COLO668 (cell line): ENCODE results near the gene KLK6.

ENCODE experiments used
- DNase-seq: peaks from one replicate; lab custom pipeline; 2025; ENCODE audit not compliant: unreplicated experiment; lab: John Stamatoyannopoulos, UW

The KLK6 gene

DNA sequence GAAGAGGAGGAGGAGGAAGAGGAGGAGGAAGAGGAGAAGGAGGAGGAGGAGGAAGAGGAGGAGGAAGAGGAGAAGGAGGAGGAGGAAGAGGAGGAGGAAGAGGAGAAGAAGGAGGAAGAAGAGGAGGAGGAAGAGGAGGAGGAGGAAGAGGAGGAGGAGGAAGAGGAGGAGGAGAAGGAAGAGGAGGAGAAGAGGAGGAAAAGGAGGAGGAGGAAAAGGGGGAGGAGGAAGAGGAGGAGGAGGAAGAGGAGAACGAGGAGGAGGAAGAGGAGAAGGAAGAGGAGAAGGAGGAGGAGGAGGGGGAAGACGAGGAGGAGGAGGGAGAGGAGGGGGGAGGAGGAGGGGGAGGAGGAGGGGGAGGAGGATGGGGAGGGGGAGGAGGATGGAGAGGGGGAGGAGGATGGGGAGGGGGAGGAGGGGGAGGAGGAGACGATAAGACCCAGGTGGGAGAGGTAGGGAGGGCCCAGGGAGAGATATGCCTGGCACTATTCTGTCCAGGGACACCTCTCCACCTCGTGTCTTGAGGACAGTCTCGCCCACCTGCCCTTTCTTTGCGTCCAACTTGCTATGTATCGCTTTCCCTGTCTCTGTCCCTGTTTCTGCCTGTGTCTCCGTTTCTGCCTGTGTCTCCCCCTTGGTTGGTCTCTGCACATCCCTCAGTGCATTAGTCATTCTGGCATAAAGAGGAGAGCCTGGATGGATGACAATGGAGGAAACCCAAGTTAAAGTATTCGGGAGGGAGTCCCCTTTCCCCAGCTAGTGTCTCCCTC, 9.5 kb downstream of the KLK6 start:
- DNase-seq: no peak

DNA sequence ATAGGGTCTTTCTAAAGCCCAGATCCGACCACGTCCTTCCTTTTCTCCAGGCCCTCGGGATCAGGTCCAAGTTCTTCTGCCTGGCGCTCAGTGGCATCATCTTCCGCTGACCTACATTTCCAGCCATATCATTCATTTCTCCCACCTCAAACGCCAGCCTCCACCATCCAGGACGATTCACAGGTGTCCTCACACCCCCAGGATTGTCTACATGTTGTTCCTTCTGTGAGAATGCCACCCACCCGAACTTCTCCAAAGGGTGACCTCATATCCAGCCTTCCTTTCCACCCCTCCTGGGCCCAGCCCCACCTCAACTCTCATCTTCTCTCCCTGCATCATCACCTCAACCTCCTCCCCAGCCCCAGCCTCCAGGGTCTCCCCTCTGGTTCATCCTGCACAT, 11.8 kb downstream of the KLK6 start:
- no peak for DNase-seq

DNA sequence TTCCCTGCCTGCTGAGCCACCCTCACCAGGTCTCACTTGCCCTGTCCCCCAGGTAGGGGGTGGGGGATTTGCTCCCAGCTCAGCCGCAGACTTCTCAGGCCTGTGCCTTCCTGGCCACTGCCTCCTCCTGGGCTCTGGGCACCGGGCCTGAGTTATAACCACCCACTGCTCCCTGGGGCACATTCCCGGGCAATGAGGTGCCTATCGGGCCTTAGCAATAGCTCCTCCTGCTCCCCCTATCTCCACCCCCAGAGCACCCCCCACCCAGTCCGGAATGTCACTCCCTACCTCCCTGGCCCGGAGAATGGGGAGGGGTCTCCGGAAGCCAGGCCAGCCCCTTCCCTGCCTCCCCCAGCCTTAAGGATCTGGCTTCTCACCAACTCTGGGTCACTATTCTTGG, 16.5 kb downstream of the KLK6 start, which contains the start of gene KLK5:
Gene KLK5 (minus strand): TSS at position 129 of the 400 bp plus-strand sequence. CDS start 381 bp downstream, outside the sequence.
- no peak for DNase-seq

DNA sequence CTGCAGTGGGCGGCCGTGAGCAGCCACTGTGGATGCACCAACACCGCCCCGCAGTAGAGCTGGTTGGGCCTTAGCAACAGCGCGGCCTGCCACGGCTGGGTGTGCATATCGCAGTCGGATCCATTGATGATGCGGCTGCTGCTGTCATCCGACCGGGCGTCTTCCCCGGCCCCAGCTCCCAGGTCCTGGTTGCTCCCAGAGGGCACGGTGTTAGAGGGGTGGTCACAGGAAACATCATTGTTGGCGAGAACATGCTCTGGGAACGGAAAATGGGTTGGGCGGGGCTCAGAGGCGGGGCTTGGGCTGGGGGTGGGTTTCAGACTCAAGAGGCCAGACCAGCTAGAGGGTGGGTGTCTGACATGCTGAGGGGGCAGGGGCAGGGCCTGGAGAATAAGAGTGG, 19.5 kb downstream of the KLK6 start:
- DNase-seq: no peak

DNA sequence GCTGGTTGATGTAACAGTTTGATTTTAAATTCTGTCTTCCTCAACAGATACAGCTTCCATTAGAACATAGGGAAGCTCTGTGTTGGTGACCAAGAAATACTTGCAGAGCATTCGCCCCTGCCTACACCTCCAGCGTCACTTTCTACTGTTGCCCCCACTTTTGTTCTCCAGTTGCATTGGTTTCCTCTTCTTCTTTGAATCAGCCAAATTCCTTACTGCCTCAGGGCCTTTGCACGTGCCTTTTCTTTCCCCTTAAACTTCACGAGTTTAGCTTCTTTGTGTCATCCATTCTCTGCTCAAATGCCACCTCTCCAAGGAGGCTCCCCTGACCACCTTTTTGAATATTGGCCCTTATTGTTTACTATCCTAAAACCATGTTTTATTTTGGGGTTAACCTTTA, 22.3 kb downstream of the KLK6 start:
- no peak for DNase-seq

DNA sequence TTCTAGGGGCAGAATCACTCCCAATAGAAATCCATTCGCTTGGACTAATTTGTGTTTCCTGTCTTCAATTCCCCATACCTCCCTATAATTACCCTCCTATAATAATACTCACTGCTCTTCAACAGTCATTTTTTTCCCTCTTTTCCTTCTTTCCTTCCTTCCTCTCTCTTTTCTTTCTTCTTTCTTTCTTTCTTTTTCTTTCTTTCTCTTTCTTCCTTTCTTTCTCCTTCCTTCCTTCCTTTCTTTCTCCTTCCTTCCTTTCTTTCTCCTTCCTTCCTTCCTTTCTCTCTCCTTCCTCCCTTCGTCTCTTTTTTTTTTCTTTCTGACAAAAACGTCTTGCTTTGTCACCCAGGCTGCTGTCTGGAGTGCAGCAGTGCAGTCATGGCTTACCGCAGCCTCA, 24.6 kb downstream of the KLK6 start:
- DNase-seq: no peak

DNA sequence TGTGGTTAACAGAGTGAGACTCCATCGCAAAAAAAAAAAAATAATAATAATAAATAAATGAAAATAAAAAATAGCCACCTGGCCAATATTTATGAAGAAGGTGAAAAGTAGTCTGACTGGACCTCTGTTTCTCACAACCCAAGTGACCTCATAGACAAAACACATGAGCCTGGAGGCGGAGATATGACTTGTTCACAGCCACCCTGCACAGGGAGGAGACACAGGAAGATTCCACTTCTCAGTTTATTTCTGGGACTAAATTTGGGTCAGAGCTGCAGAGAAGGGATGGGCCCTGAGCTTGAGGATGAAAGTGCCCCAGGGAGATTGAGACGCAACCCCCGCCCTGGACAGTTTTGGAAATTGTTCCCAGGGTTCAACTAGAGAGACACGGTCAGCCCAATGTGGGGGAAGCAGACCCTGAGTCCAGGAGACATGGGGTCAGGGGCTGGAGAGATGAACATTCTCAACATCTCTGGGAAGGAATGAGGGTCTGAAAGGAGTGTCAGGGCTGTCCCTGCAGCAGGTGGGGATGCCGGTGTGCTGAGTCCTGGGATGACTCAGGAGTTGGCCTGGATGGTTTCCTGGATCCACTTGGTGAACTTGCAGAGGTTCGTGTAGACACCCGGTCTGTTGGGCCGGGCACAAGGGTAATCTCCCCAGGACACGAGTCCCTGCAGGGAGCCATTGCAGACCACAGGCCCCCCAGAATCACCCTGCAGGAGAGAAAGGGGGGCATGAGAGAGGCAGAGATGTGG, 26.1 kb downstream of the KLK6 start:
- no peak for DNase-seq

DNA sequence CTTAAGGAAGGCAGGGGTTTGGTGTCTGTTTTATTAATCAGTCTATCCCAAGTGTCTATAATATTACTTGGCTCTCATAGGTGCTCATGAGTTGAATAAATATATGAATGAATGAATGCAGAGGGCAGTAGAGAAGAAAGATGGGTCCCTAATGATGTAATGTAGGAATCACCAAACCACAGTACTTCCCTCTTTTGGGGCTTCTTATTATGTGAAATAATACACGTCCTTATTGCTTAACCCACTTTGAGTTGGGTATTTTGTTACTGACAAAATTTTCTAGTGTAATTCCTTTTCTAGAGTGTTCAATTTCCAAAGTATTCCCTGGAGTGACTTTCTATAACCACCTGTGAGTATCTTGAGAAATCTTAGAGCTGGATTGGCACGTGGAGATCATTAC, 29.8 kb downstream of the KLK6 start:
- DNase-seq: no peak

DNA sequence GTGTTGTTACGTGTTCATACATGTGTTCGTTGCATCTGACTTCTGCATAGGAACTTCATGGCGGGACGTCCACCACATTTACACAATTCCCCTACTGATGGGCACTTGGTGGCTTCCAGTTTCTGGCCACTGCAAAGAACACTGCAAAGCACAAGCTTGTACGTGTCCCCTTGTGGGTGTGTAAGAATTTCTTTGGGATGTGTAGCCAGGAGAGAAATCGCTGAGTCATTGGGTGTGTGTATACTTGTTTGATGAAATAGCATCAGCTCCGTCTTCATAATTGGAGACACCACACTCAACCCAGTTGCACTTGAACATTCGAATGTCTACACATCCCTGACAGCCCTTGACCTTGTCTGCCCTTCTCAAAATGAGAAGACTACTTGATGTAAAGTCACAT, 35.8 kb downstream of the KLK6 start:
- no peak for DNase-seq

DNA sequence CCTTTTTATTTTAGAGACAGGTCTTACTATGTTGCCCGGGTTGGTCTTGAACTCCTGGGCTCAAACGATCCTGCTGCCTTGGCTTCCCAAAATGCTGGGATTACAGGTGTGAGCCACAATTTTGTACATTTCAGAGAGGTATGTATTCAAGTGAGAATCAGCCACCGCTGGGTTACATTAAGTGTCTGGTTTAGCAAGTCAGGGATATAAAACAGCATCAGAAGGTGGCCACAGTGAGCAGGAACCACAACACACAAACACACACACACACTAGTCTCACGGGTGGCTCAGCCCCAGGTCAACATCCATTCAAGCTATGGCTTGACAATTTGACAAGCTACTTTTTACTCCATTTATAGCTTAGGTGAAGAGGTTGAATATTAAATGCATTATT, 36.7 kb downstream of the KLK6 start:
- DNase-seq: no peak

DNA sequence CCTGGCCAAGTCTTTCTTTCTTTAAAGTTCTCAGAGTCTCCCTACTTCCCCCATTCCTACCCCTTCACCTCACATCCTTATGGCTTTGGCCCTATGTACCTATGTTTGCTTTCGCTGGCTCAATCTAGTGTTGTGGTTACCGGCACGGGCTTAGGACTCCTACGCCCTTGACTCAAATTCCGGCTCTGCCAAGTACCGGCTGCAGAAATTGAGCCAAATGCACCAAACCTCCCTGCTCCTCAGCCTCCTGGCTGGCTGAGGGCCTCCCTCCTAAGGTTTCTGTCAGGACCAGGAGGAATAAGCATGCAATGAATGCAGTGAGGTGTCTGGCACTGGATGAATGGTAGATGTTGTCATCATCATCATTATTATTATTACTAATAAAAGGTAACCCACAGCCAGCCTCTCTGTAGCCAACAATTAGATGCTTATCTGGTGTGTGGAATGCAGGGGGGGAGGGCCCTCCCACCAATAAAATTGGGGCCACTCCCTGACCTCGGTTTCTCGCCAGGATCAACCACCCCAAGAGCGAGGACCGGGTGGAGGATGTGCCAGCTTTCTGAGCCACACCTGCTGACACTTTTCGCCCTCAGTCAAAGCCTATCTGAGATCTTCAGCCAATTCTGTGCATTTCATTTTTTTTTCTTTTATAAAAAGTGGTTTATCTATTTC, 37.2 kb downstream of the KLK6 start:
- DNase-seq: no peak

DNA sequence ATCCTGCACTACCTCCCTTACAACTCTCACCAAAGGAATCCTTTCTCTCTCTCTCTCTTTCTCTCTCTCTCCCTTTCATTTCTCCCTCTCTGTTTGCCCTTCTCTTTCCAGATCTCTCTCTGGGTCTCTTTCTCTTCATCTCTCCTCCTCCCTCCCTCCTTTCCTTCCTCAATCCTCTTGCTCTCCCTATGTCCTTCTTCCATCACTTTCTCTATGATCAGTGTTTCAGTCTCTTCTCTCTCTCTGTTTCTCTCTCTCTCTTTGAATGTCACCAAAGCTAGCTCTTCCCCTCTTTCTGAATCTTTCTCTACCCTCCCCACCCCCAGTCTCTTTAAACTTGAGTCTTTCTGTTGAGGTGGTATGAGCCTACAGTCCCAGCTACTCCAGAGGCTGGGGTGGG, 38.4 kb downstream of the KLK6 start:
- no peak for DNase-seq

DNA sequence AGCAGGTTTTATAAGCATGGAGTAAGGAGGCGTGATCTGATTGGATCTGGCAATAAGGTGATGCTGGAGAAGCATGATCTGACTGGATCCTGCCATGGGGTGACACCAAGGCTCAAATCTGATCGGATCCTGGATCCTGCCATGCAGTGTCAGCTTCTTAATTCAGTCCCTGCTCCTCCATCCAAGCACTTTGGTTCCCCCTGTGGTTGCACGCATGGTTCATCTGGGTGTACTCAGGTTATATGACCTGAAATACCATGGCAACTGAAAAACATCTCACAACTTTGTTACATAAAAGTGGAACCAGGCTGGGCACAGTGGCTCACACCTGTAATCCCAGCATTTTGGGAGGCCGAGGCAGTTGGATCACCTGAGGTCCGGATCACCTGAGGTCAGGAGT, 40.6 kb downstream of the KLK6 start:
- no peak for DNase-seq

DNA sequence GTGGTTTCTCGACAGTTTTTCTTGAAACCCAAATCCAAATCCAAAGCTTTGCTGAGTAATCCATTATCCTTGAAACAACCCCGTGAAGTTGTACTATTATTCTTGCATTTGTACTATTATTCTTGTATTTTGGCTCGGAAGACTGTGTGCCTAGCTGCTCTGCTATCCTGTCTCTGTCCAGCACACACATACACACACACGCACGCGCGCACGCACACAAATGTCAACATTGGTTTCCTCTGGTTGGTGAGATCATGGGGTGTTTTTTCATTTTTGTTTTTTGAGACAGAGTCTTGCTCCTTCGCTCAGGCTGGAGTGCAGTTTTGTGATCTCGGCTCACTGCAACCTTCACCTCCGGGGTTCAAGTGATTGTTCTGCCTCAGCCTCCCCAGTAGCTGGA, 43.2 kb downstream of the KLK6 start:
- DNase-seq: no peak

DNA sequence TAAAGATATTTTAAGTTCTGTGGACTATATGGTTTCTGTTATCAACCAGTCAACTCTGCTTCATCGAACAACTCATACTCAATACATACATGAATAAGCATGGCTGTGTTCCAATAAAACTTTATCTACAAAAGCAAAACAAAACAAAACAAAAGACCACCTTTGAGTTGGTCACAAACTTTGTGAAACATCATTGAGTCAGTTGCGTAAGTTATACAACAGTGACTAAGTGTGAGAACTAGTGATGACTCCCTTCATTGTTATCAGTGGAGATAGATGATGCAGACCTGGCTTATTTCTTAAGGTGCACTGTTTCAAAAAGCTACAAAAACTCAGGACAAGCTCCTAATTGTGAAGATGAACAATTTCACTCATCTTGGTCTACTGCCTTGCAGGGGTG, 43.7 kb downstream of the KLK6 start:
- DNase-seq: no peak

DNA sequence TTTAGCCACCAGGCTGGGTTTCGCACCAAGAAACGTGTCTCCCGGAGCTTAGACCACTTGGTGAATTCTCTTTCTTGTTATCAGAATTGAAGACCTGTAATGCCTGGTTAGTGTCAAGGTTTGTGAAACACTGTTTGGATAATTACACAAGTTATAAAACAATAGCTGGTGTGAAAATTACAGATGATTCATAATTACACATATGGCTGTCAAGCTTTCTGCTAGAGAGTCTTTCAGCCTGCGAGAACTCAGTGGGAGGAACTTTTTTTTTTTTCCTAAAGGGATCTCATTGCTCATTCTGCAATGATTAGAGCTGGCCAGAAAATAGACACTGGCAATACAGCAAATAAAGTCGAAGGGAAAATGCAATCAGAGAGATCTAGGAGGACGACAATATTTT, 44.8 kb downstream of the KLK6 start:
- DNase-seq: no peak

DNA sequence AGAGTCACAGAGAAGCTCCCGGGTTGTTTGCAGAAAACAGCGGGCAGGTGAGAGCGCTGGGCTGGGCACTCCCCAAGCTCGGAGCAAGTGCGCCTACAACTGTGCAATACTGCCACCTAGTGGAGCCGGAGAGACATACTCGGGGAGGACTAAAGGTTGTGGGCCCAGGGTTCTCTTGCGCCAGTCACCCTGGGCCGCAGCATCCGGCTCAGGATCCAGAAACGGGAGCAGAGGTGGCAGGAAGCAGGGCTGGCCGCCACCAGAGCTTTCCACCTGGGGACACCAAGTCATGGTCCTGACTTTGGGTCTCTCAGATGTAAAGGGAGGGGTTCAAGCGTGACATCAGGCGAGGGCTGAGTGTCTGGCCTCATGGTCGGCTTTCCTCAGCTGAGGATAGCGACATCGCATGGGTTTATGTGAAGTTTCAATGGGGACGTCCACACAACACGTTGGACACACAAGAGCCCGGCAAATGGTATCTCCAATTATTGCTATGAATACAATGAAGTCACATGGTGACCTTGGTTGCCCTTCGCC, 47.0 kb downstream of the KLK6 start:
- peak; percentile 91 for DNase-seq

DNA sequence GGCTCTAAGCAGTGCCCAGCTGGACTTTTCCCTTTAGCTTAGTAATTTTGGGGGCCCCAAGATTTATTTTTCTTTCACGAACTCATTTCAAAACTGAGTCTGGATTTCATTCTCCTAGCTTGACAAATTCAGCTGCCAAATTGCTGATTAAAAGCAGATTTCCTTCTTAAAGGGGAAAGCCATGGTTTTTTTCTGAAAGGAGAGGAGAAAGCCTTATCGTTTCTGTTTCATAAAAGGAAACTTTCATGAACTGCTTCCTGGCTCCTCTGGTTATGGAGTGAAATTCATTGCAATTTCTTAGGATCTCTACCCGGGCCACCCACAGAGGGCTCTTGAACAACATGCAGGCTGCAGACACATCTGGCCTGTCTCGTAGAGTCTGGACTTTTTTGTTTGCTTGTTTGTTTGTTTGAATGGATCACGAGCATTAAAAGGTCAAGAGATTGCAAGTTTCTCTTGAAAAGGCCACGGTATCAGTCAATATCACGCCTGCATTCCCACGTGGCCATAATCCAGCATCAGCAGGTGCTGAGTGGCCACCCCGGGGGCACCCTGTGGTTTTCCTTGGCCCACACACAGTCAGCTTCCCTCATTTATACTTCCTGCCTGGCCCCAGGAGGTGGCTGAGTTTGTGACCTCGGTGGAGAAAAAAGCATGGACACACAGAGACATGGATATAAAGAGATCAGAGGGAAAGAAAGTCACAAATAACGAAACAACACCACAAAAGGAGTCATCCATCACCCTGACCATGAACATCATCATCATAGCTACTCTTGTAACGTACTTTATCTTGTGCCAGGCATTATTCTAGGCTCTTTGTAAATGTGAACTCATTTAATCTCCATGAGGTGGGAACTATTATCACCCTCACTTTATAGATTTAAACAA, 47.7 kb downstream of the KLK6 start:
- peak; percentile 68 for DNase-seq

DNA sequence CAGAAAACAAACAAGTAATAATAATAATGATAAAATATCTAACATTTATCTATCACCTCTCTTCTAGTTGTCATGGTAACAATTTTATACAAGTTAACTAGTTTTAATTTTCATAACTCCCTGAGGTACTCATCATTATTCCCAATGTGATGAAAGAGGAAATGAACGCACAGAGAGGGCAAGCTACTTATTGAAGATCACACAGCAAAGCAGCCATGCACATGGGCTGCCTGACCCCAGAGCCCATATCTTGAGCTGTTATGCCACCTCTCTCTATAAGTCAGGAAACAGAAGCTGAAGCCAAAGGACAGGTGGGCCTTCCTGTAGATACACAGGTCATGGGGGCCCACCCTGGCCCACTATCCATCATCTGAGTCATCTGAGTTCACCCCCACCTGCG, 53.3 kb downstream of the KLK6 start:
- no peak for DNase-seq
